Lower leg skin (tissue), 3 donors: Measurements from ENCODE around the gene ZNF823.

ENCODE experiments used
- CTCF ChIP-seq, 3 donors: fragments of 450-650 bp; IDR thresholded peaks; one replicate each; pipeline ENCODE4 v1.5.1; 2016; ENCODE audit warnings: antibody characterized with exemption in 3 of 3, mild to moderate bottlenecking in 3 of 3, moderate library complexity in 2 of 3
- POLR2A ChIP-seq, 2 donors: fragments of 450-650 bp; IDR thresholded peaks; one replicate each; pipeline ENCODE4 v1.6.1; 2016 to 2017; ENCODE audit warnings: antibody characterized with exemption in 2 of 2, mild to moderate bottlenecking in 1 of 2, moderate library complexity in 1 of 2

GRCh38 chr19:11692127-11692790 is 46.5 kb downstream of the ZNF823 start:
- TF ChIP-seq CTCF (IDR thresholded peaks at IDR 0.05) (no peak), POLR2A (IDR thresholded peaks at IDR 0.05) (no peak)
